8988T (cell line): ENCODE data around the gene BLTP3A.
"Not testable (repeated sequence)": the region's sequence is repeated elsewhere in the genome, so short reads cannot be mapped to it uniquely, and the experiment has no call there.

ENCODE experiments used
- DNase-seq: peaks from one replicate; pipeline ENCODE4 v3.0.0; 2011

The BLTP3A gene, protein sequence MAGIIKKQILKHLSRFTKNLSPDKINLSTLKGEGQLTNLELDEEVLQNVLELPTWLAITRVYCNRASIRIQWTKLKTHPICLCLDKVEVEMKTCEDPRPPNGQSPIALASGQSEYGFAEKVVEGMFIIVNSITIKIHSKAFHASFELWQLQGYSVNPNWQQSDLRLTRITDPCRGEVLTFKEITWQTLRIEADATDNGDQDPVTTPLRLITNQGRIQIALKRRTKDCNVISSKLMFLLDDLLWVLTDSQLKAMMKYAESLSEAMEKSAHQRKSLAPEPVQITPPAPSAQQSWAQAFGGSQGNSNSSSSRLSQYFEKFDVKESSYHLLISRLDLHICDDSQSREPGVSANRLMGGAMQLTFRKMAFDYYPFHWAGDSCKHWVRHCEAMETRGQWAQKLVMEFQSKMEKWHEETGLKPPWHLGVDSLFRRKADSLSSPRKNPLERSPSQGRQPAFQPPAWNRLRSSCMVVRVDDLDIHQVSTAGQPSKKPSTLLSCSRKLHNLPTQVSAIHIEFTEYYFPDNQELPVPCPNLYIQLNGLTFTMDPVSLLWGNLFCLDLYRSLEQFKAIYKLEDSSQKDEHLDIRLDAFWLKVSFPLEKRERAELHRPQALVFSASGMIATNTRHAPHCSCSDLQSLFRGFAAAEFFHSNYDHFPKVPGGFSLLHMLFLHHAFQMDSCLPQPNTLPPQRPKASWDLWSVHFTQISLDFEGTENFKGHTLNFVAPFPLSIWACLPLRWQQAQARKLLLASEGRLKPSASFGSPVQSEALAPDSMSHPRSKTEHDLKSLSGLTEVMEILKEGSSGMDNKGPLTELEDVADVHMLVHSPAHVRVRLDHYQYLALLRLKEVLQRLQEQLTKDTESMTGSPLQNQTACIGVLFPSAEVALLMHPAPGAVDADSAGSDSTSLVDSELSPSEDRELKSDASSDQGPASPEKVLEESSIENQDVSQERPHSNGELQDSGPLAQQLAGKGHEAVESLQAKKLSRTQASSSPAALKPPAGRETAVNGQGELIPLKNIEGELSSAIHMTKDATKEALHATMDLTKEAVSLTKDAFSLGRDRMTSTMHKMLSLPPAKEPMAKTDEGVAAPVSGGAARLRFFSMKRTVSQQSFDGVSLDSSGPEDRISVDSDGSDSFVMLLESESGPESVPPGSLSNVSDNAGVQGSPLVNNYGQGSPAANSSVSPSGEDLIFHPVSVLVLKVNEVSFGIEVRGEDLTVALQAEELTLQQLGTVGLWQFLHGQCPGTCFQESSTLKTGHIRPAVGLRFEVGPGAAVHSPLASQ (N-terminal part only)

GRCh38 chr6:34791701-34792604, at the start of gene BLTP3A:
Gene BLTP3A (plus strand): TSS chr6:34792083. CDS start chr6:34792251, 168 bp downstream.
- peak; percentile 95 for DNase-seq

DNA sequence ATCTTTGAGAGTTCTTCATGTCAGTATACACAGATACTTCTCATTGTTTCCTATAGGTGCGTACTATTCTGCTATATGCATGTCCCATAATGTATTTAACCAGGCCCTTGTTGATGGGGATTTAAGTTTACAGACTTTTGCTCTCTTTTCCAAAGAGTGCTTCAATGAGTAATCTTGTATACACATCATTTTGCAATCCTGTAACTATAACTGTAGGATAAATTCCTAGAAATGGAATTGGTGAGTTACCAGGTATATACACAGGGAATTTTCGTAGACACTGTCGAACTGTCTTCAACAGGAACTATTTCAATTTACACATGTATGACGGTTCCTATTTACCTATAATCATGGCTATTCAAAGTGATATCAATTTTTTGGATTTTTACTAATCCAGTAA, 49.8 kb upstream of the BLTP3A start:
- DNase-seq, result no peak

GRCh38 chr6:34743625-34744293, 48.1 kb upstream of the BLTP3A start:
- no peak for DNase-seq

DNA sequence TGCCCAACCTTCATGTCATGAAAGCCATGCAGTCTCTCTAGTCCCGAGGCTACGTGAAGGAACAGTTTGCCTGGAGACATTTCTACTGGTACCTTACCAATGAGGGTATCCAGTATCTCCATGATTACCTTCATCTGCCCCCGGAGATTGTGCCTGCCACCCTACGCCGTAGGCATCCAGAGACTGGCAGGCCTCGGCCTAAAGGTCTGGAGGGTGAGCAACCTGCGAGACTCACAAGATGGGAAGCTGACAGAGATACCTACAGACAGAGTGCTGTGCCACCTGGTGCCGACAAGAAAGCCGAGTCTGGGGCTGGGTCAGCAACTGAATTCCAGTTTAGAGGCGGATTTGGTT, 47.6 kb upstream of the BLTP3A start:
- not testable (repeated sequence) for DNase-seq

GRCh38 chr6:34745277-34746103, 46.4 kb upstream of the BLTP3A start:
- no peak for DNase-seq

- DNase-seq, result no peak
Measured at GRCh38 chr6:34746104-34746846, 45.6 kb upstream of the BLTP3A start.

GRCh38 chr6:34748757-34749156, 43.1 kb upstream of the BLTP3A start:
- no peak for DNase-seq

DNA sequence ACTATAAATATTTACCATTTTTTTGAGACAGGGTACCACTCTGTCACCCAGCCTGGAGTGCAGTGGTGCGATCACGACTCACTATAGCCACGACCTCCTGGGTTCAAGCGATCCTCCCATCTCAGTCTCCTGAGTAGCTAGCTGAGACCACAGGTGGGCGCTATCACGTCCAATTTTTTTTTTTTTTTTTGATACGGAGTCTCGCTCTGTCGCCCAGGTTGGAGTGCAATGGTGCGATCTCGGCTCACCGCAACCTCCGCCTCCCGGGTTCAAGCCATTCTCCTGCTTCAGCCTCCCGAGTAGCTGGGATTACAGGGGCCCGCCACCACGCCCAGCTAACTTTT, 35.4 kb upstream of the BLTP3A start:
- DNase-seq, result not testable (repeated sequence)

GRCh38 chr6:34757687-34758274, 34.1 kb upstream of the BLTP3A start:
- no peak for DNase-seq

DNA sequence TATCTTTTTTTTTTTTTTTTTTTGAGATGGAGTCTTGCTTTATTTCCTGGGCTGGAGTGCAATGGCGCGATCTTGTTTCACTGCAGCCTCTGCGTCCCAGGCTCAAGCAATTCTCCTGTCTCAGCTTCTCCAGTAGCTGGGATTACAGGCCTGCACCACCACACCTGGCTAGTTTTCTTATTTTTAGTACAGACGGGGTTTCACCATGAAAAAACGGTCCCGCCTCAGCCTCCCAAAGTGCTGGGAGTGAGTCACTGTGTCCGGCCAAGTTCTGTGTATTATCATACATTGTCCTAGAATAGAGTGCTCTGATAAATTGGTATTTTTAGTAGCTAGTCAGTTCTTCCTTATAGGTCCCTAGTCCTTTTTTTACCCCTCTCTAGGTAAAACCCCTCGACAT, 31.8 kb upstream of the BLTP3A start:
- DNase-seq, result no peak

GRCh38 chr6:34761681-34762080, 30.2 kb upstream of the BLTP3A start:
- DNase-seq, result not testable (repeated sequence)

DNA sequence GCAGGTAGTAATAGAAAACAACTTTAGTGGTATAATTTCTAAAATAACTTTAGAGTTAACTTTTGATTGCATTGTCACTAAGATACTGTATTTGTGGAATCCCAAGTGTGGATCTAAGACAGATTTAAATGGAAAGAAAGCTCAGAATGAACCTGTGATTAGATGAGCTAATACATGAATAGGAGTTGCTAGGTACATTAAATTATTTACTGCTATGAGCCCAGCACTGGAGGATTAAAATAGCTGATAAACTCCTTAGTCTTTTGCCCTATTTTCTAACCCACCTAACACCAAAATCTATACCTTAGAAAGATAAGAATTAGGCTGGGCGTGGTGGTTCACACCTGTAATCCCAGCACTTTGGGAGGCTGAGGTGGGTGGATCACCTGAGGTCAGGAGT, 23.7 kb upstream of the BLTP3A start:
- DNase-seq, result no peak

DNA sequence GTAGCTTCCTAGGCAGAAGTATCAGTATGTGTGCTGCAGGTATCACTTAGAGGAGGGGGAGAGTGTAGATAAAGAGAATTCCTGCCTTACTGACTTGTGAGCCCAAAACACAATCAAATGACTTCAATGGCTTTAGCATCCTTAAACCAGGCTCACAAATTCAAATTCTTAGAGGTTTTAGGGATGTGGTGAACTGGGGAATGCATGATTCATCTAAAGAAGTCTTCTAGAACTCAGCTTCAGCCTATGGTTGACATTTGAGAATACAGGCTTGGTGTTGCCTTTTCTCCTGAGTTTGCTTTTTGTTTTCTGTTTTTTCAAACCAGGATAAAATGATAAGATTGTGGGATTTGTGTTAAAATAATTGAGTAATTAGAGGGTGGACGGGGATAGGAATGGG, 20.2 kb upstream of the BLTP3A start:
- DNase-seq, result no peak

GRCh38 chr6:34772940-34773339, 18.9 kb upstream of the BLTP3A start:
- DNase-seq, result no peak

DNA sequence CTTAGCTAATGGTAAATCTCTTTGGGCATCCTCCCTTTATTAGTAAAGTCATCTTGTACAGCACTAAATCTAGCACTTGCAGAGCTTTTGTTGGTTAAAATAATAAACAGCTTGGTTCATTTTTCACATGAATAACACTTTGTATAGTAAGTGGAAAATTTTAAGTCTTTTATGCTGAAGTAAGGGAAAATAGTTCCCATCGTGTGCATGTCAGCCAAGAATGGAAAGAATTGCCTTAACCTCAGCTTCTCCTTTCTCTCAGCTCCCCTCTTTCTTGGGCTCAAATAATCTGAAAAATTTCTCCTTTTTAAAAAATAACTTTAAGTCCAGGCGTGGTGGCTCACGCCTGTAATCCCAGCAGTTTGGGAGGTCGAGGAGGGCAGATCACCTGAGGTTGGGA, 18.0 kb upstream of the BLTP3A start:
- DNase-seq, result no peak

DNA sequence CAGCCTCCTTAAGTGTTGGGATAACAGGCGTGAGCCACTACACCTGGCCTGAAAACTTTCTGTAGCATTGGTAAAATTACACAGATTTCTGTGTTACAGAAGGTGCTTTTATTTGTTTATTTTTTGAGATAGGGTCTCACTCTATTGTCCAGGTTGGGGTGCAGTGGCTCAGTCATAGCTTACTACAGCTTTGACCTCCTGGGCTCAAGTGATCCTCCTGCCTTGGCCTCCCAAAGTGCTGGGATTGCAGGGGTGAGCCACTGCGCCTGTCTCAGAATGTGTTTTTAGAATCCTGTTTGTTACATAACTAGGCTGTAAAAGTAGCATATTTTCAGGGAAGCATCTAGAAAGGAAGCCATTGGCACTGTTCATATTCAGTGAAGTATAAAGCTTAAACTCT, 16.9 kb upstream of the BLTP3A start:
- no peak for DNase-seq

- DNase-seq, result not testable (repeated sequence)
Measured at GRCh38 chr6:34785375-34785774, 6.5 kb upstream of the BLTP3A start.

DNA sequence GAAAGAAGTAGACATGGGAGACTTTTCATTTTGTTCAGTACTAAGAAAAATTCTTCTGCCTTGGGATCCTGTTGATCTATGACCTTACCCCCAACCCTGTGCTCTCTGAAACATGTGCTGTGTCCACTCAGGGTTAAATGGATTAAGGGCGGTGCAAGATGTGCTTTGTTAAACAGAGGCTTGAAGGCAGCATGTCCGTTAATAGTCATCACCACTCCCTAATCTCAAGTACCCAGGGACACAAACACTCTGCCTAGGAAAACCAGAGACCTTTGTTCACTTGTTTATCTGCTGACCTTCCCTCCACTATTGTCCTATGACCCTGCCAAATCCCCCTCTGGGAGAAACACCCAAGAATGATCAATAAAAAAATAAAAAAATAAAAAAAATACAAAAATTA, 4.7 kb upstream of the BLTP3A start:
- not testable (repeated sequence) for DNase-seq

DNA sequence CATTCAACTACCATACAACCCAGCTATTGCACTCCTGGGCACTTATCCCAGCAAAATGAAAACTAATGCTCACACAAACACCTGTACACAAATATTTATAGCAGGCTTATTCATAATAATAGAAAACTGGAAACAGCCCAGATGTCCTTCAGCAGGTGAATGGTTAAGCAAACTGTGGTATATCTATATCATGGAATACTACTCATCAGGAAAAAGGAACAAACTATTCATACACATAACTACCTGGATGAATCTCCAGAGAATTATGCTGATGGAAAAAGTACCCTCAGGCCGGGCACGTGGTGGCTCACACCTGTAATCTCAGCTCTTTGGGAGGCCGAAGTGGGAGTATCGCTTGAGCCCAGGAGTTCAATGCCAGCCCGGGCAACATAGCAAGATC, 3.8 kb upstream of the BLTP3A start:
- DNase-seq, result no peak
